GM12864 (cell line): ENCODE data around the gene SORL1.

Experiments used
- DNase-seq: peaks from one replicate; pipeline ENCODE4 v3.0.0-alpha.2; 2011; ENCODE audit warnings: low read depth
- H3K4me3 ChIP-seq: 2 replicates; pipeline ENCODE4 v1.5.1; 2011; ENCODE audit warnings: mild to moderate bottlenecking, low read depth, low read length, control low read depth
- TF ChIP-seq, protein P1 (sequence below): IDR thresholded peaks from 2 replicates; pipeline ENCODE4 v1.5.1; 2011; ENCODE audit warnings: low read depth, mild to moderate bottlenecking, moderate library complexity, low read length, control low read depth, inconsistent platforms; ENCODE audit errors: missing control alignments

SORL1 gene

DNA sequence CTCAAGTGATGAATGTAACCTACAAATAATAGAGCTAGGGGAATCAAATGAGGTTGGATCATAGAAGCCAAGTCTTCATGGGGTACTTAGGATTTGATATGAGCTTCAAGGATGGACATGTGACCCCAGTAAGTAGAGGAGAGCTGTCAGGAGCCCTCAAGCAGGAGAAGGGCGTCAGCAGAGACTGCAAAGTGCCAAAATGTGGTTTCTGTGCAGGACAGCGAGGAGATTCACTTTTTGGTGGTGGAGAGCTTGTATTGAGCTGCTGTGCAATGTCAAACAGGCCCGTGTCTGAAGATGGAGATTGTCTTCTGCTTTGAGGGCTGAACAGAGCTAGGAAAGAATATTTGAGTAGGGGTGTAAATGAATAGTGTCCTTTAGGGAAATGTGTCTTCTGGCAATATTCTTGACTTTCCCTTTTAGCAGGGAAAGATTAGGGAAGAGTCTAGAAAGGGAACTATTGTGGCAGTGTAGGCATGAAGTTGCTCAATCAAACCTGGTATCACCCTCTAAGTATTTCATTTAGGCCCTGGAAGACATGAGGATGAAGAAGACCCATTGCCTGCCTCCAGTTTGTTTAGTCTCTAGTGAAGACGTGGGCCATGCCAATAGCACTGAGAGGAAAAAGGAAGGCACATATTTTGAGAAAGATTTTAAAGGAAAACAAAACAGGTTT, 31.8 kb downstream of the SORL1 start:
- no peak for DNase-seq
- TF ChIP-seq, protein P1, sequence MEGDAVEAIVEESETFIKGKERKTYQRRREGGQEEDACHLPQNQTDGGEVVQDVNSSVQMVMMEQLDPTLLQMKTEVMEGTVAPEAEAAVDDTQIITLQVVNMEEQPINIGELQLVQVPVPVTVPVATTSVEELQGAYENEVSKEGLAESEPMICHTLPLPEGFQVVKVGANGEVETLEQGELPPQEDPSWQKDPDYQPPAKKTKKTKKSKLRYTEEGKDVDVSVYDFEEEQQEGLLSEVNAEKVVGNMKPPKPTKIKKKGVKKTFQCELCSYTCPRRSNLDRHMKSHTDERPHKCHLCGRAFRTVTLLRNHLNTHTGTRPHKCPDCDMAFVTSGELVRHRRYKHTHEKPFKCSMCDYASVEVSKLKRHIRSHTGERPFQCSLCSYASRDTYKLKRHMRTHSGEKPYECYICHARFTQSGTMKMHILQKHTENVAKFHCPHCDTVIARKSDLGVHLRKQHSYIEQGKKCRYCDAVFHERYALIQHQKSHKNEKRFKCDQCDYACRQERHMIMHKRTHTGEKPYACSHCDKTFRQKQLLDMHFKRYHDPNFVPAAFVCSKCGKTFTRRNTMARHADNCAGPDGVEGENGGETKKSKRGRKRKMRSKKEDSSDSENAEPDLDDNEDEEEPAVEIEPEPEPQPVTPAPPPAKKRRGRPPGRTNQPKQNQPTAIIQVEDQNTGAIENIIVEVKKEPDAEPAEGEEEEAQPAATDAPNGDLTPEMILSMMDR: no peak
- H3K4me3 ChIP-seq: no peak overlapping the region

GRCh38 chr11:121485216-121485615, 33.1 kb downstream of the SORL1 start:
- H3K4me3 ChIP-seq: no peak overlapping the region
- TF ChIP-seq, protein P1: no peak
- no peak for DNase-seq

GRCh38 chr11:121486054-121486453, 33.9 kb downstream of the SORL1 start:
- no peak overlapping the region for H3K4me3 ChIP-seq
- TF ChIP-seq, protein P1: no peak
- DNase-seq: no peak

GRCh38 chr11:121487191-121487590, 35.1 kb downstream of the SORL1 start:
- TF ChIP-seq, protein P1: no peak
- H3K4me3 ChIP-seq: no peak overlapping the region
- DNase-seq: no peak

GRCh38 chr11:121488170-121488569, 36.1 kb downstream of the SORL1 start:
- no peak for DNase-seq

GRCh38 chr11:121488641-121489040, 36.5 kb downstream of the SORL1 start:
- TF ChIP-seq, protein P1: no peak
- no peak for DNase-seq

More at GRCh38 chr11:121488170-121488569, 36.1 kb downstream of the SORL1 start:
- no peak overlapping the region for H3K4me3 ChIP-seq
- TF ChIP-seq, protein P1: no peak

DNA sequence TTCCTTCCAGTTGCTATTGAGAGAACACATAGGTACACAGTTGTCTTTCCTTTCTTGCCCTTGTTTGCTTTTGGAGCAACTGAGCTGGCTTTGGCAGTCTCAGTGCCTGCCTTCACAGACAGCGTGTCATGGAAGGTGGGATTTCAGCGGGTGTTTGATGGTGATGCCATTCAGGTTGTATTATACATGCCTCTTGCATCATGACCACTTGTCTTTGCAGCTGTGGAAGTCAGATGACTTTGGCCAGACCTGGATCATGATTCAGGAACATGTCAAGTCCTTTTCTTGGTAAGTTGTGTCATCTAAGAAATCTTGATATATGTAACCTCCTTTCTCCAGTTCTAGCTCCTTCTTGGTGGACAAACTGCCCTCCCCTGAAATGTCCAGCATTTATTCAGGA, 37.7 kb downstream of the SORL1 start:
- TF ChIP-seq, protein P1: no peak
- H3K4me3 ChIP-seq: no peak overlapping the region
- no peak for DNase-seq

More at GRCh38 chr11:121488641-121489040, 36.5 kb downstream of the SORL1 start:
- H3K4me3 ChIP-seq: no peak overlapping the region
